B cell (primary cell): ENCODE results near the gene ZNF692. TPM values are rescaled to one million over a fixed set of nuclear protein-coding genes. Genes with fewer than 3 reads are reported as not detected.

Experiments used
- ATAC-seq: fragments of 200-7000 bp; cut with Tn5 transposase; one replicate; pipeline ENCODE4 v1.10.0; 2021; ENCODE audit warnings: low read depth, mild to moderate bottlenecking, moderate number of reproducible peaks, moderate library complexity
- CTCF ChIA-PET: fragments of 350-600 bp; sonication (Branson Sonifier 250); formaldehyde crosslinking; loops from one replicate; lab custom pipeline; 2021; ENCODE audit warnings: antibody characterized with exemption, inconsistent platforms; lab: Charles Lee
- POLR2A ChIA-PET: fragments of 350-600 bp; sonication (Branson Sonifier 250); formaldehyde crosslinking; loops from one replicate; lab custom pipeline; 2021; ENCODE audit warnings: antibody characterized with exemption; lab: Charles Lee
- DNase-seq: peaks from one replicate; pipeline ENCODE4 v3.0.0; 2013
- H2AFZ ChIP-seq: 2 replicates; pipeline ENCODE4 v1.6.1; 2012; ENCODE audit warnings: mild to moderate bottlenecking, low read depth, low read length; ENCODE audit not compliant: insufficient read depth, poor library complexity, severe bottlenecking
- H3K27ac ChIP-seq, 2 donors: 1 replicate in 1 of 2; 2 replicates in 1 of 2; pipeline ENCODE4 v1.5.1; 2012 to 2013; ENCODE audit warnings: low read length in 2 of 2, mild to moderate bottlenecking in 2 of 2, moderate library complexity in 1 of 2
- H3K27me3 ChIP-seq, 4 experiments: fragments of 200-600 bp in 1 of 4; sonication (generic) in 1 of 4; replicated peaks in 1 of 4; 1 replicate in 2 of 4; 2 replicates in 2 of 4; pipeline versions ENCODE4 v1.6.1 to v1.7.0; 2013 to 2016; ENCODE audit warnings: low read length in 3 of 4, mild to moderate bottlenecking in 2 of 4, mixed read lengths in 1 of 4, moderate library complexity in 1 of 4; ENCODE audit not compliant: insufficient read depth in 4 of 4, control insufficient read depth in 3 of 4; ENCODE audit errors: control extremely low read depth in 1 of 4
- H3K36me3 ChIP-seq, 2 experiments: replicated peaks in 1 of 2; 1 replicate in 1 of 2; 2 replicates in 1 of 2; pipeline versions ENCODE4 v1.6.1 to v1.7.1; 2013; ENCODE audit warnings: low read length in 1 of 2; ENCODE audit not compliant: insufficient read depth in 2 of 2, control insufficient read depth in 1 of 2; ENCODE audit errors: control extremely low read depth in 1 of 2, extremely low read depth in 1 of 2
- H3K4me1 ChIP-seq, 2 donors: fragments of 200-600 bp in 1 of 2; sonication (generic) in 1 of 2; 1 replicate in 1 of 2; 2 replicates in 1 of 2; pipeline versions ENCODE4 v1.5.1 to v1.6.1; 2013 to 2017; ENCODE audit warnings: low read length in 2 of 2; ENCODE audit not compliant: control insufficient read depth in 2 of 2, insufficient read depth in 2 of 2
- H3K4me2 ChIP-seq: replicated peaks from 2 replicates; pipeline ENCODE3; 2012; ENCODE audit warnings: mild to moderate bottlenecking, low read depth, low read length; ENCODE audit not compliant: poor library complexity, severe bottlenecking
- H3K4me3 ChIP-seq, 5 experiments: fragments of 200-600 bp in 1 of 5; sonication (generic) in 1 of 5; 1 replicate in 3 of 5; 2 replicates in 2 of 5; pipeline versions ENCODE4 v1.5.1 to v1.7.0; 2011 to 2016; ENCODE audit warnings: low read length in 4 of 5, mild to moderate bottlenecking in 4 of 5, low read depth in 2 of 5, control low read depth in 1 of 5, moderate library complexity in 1 of 5; ENCODE audit not compliant: insufficient read depth in 1 of 5; ENCODE audit errors: control extremely low read depth in 1 of 5, extremely low read depth in 1 of 5
- H3K79me2 ChIP-seq: fragments of 200-600 bp; sonication (generic); one replicate; pipeline ENCODE4 v1.6.0; 2016; ENCODE audit warnings: low read length; ENCODE audit not compliant: control insufficient read depth, insufficient read depth
- H3K9ac ChIP-seq: fragments of 200-600 bp; sonication (generic); 2 replicates; pipeline ENCODE4 v1.6.1; 2017; ENCODE audit warnings: mild to moderate bottlenecking, low read length, moderate library complexity
- H3K9me3 ChIP-seq, 3 donors: one replicate each; pipeline versions ENCODE4 v1.6.1 to v1.7.1; 2013; ENCODE audit warnings: low read length in 2 of 3; ENCODE audit not compliant: control insufficient read depth in 2 of 3, insufficient read depth in 1 of 3; ENCODE audit errors: control extremely low read depth in 1 of 3
- H4K20me1 ChIP-seq: 2 replicates; pipeline ENCODE4 v1.6.0; 2012; ENCODE audit warnings: mild to moderate bottlenecking, low read length; ENCODE audit not compliant: insufficient read depth, control insufficient read depth, poor library complexity, severe bottlenecking
- H3K27ac Mint-ChIP-seq: one replicate; pipeline ENCODE4 v1.8.0; 2021; ENCODE audit warnings: mixed read lengths
- H3K27me3 Mint-ChIP-seq: one replicate; pipeline ENCODE4 v1.8.0; 2021; ENCODE audit warnings: mixed read lengths
- H3K4me1 Mint-ChIP-seq: one replicate; pipeline ENCODE4 v1.8.0; 2021; ENCODE audit warnings: mixed read lengths
- H3K4me3 Mint-ChIP-seq: one replicate; pipeline ENCODE4 v1.8.0; 2021; ENCODE audit warnings: mixed read lengths
- H3K9me3 Mint-ChIP-seq: one replicate; pipeline ENCODE4 v1.8.0; 2022; ENCODE audit warnings: mixed read lengths; ENCODE audit not compliant: insufficient read depth
- CTCF ChIP-seq: fragments of 200-600 bp; IDR thresholded peaks from one replicate; pipeline ENCODE4 v1.8.0; 2022; ENCODE audit warnings: antibody characterized with exemption, mild to moderate bottlenecking
- EZH2 ChIP-seq: IDR thresholded peaks from 2 replicates; pipeline ENCODE4 v1.6.1; 2012; ENCODE audit warnings: borderline replicate concordance, low read depth, mild to moderate bottlenecking, moderate library complexity, low read length; ENCODE audit not compliant: insufficient read depth, poor library complexity, severe bottlenecking
- WGBS: methylation state at CpG from one replicate; pipeline ENCODE4 v1.1.5; 2013; ENCODE audit warnings: missing lambda C conversion rate; ENCODE audit not compliant: insufficient coverage; 5-methylcytosine and 5-hydroxymethylcytosine counted together
- intact Hi-C: fragments of 100-400 bp; cut with micrococcal nuclease; formaldehyde crosslinking; loops from one replicate; pipeline ENCODE4 v1.10.0; 2022
- polyA plus RNA-seq: library from polyadenylated mRNA; depleted of rRNA; stranded (reverse); fragments of >200 nt; gene quantifications from 2 replicates; pipeline ENCODE4 v1.2.3, GENCODE V29; 2012
- total RNA-seq, 2 donors: library from RNA; stranded (reverse); fragments of 120-200 nt in 1 of 2; gene quantifications; 1 replicate in 1 of 2; 2 replicates in 1 of 2; pipeline versions ENCODE4 v1.2.3 to v1.2.4, GENCODE V29; 2013 to 2022

The ZNF692 gene
- total and polyA plus RNA-seq, 2 donors (not counting 1 experiment from before 2014, with no cell fraction given) = 56.9 to 157 TPM

DNA sequence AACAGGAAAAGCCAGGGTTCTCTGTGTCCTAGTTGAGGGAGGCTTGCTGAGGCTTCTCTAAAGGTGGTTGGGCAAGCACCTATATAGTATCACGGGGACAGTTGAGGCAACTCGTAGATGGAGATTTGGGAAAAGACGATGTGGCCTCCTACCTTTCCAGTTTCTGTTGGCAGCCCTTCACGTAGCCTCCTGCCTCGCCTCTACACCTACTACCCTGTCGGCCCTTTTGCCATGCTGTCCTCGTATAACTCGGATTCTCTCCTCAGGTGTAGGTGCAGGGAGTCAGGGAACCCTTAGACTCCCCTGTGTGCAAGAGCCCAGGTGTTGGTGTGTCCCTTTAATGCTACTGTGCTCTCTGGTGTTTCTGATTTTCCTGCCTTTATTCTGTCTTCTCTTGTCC is 10.3 kb downstream of the ZNF692 start:
- no peak overlapping the region for H3K27ac Mint-ChIP-seq
- Histone ChIP-seq H3K79me2 (peaks cover 16% of the 10 kb centered on the region), H4K20me1 (peaks cover 42% of the 10 kb centered on the region), H3K4me3 (no peak overlapping the region), H3K36me3 (peaks cover 8 to 64% of the 10 kb centered on the region in 2 experiments), H3K9ac (no peak overlapping the region), H3K27ac (no peak overlapping the region), H3K4me2 (no peak overlapping the region), H3K27me3 (no peaks in the 10 kb centered on the region), H2AFZ (no peak overlapping the region), H3K9me3 (peaks cover 0 to 4% (median 0%) of the 10 kb centered on the region in 3 donors), H3K4me1 (peaks cover 15 to 19% of the 10 kb centered on the region in 2 donors)
- TF ChIP-seq EZH2 (no peak), CTCF (no peak)
- no peak overlapping the region for H3K4me3 Mint-ChIP-seq
- no peaks in the 10 kb centered on the region for H3K4me1 Mint-ChIP-seq
- intact Hi-C loops = no loop called here
- H3K27me3 Mint-ChIP-seq = no peaks in the 10 kb centered on the region
- no peaks in the 10 kb centered on the region for H3K9me3 Mint-ChIP-seq
- DNase-seq (no peak), ATAC-seq (no peak)
- WGBS = 100% methylated on average over 5 of the region's 8 CpGs
- POLR2A ChIA-PET = no interaction called here
- CTCF ChIA-PET = no interaction called here

DNA sequence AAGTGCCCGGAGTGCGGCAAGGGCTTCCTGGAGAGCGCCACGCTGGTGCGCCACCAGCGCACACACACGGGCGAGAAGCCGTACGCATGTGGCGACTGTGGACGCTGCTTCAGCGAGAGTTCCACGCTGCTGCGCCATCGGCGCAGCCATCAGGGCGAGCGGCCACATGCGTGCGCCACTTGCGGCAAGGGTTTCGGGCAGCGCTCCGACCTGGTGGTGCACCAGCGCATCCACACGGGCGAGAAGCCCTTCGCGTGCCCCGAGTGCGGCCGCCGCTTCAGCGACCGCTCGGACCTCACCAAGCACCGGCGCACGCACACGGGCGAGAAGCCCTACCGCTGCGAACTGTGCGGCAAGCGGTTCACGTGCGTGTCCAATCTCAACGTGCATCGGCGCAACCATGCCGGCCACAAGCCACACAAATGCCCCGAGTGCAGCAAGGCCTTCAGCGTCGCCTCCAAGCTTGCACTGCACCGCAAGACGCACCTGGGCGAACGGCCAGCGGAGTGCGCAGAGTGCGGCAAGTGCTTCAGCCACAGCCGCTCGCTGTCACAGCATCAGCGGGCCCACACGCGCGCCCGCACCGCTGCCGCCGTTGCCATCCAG is 10.8 kb downstream of the ZNF692 start:
- POLR2A ChIA-PET = no interaction called here
- intact Hi-C loops = no loop called here

More for the DNA sequence above, 10.8 kb downstream of the ZNF692 start:
- Mint-ChIP-seq H3K27ac (no peak overlapping the region), H3K9me3 (no peaks in the 10 kb centered on the region), H3K4me1 (peaks cover under 1% of the 10 kb centered on the region), H3K27me3 (no peaks in the 10 kb centered on the region), H3K4me3 (no peak overlapping the region)
- Histone ChIP-seq H3K9me3 (peaks cover 0 to 4% (median 0%) of the 10 kb centered on the region in 3 donors), H3K9ac (no peak overlapping the region), H2AFZ (no peak overlapping the region), H3K79me2 (peaks cover 20% of the 10 kb centered on the region), H3K36me3 (peaks cover 10 to 67% of the 10 kb centered on the region in 2 experiments), H3K4me1 (peaks cover 13 to 14% of the 10 kb centered on the region in 2 donors), H3K4me3 (no peak overlapping the region), H3K27ac (no peak overlapping the region), H3K27me3 (no peaks in the 10 kb centered on the region), H3K4me2 (no peak overlapping the region), H4K20me1 (peaks cover 42% of the 10 kb centered on the region)
- 97% methylated on average over 72 of the region's 72 CpGs for WGBS
- no peak for DNase-seq
- no peak for ATAC-seq
- CTCF ChIA-PET = no interaction called here
- TF ChIP-seq EZH2 = no peak
- TF ChIP-seq CTCF = no peak
